ENCODE measurements around the gene DENND1B. TPM values are rescaled to one million over a fixed set of nuclear protein-coding genes. Genes with fewer than 3 reads are reported as not detected.

The DENND1B gene
- total RNA-seq, 4 donors from 2014 or later, result 9.0 to 40.2 (median 10.8) TPM

- Histone ChIP-seq H3K27me3 (no peaks in the 10 kb centered on the region), H3K4me1 (peaks cover 0 to 13% (median 0%) of the 10 kb centered on the region in 4 donors), H3K27ac (no peak overlapping the region), H3K4me3 (no peak overlapping the region), H3K36me3 (peaks cover 0 to 4% (median 0%) of the 10 kb centered on the region in 3 donors), H3K9me3 (no peaks in the 10 kb centered on the region)
- TF ChIP-seq CTCF (IDR thresholded peaks at IDR 0.05) (peak in 4 of 5 experiments; percentile 31 to 54 (median 48)), EP300 (IDR thresholded peaks at IDR 0.05) (no peak)
- 40 to 45% methylated on average over 3 of the region's 3 CpGs for WGBS, 2 donors
- DNase-seq (ENCODE audit: low spot score in 2 of 2), result peak in 1 of 2 donors; percentile 11
Measured at GRCh38 chr1:197614916-197615692, 160.2 kb downstream of the DENND1B start.

GRCh38 chr1:197606168-197606845, 169.0 kb downstream of the DENND1B start:
- Histone ChIP-seq H3K36me3 (no peaks in the 10 kb centered on the region), H3K27ac (no peak overlapping the region), H3K4me3 (no peak overlapping the region), H3K9me3 (no peaks in the 10 kb centered on the region), H3K27me3 (no peaks in the 10 kb centered on the region), H3K4me1 (no peaks in the 10 kb centered on the region)
- WGBS, 2 donors, result 86 to 87% methylated on average over 6 of the region's 6 CpGs
- no peak for TF ChIP-seq EP300 (IDR thresholded peaks at IDR 0.05)
- no peak for TF ChIP-seq CTCF (IDR thresholded peaks at IDR 0.05)
- TF ChIP-seq POLR2A (IDR thresholded peaks at IDR 0.05), result no peak
- no peak for DNase-seq (ENCODE audit: low spot score in 2 of 2)

- Histone ChIP-seq H3K4me3 (no peak overlapping the region), H3K9me3 (no peaks in the 10 kb centered on the region), H3K27ac (no peak overlapping the region), H3K27me3 (no peaks in the 10 kb centered on the region), H3K36me3 (no peaks in the 10 kb centered on the region), H3K4me1 (no peaks in the 10 kb centered on the region)
- no peak for DNase-seq (ENCODE audit: low spot score in 2 of 2)
- 95 to 96% methylated on average over 1 of the region's 1 CpG for WGBS, 2 donors
- TF ChIP-seq POLR2A (IDR thresholded peaks at IDR 0.05) (no peak), EP300 (IDR thresholded peaks at IDR 0.05) (no peak), CTCF (IDR thresholded peaks at IDR 0.05) (no peak)
Measured at GRCh38 chr1:197604302-197604701, 171.0 kb downstream of the DENND1B start.

GRCh38 chr1:197600751-197601150, 174.5 kb downstream of the DENND1B start:
- no peak overlapping the region for H3K27ac ChIP-seq
- no peak for TF ChIP-seq POLR2A (IDR thresholded peaks at IDR 0.05)
- no peak for TF ChIP-seq CTCF (IDR thresholded peaks at IDR 0.05)
- H3K4me1 ChIP-seq, result no peaks in the 10 kb centered on the region
- no peak overlapping the region for H3K4me3 ChIP-seq
- H3K27me3 ChIP-seq, result no peaks in the 10 kb centered on the region
- no peaks in the 10 kb centered on the region for H3K36me3 ChIP-seq
- 90% methylated on average over 3 of the region's 3 CpGs for WGBS, 2 donors
- no peaks in the 10 kb centered on the region for H3K9me3 ChIP-seq
- no peak for DNase-seq (ENCODE audit: low spot score in 2 of 2)

- H3K27me3 ChIP-seq, result no peaks in the 10 kb centered on the region
- H3K9me3 ChIP-seq, result no peaks in the 10 kb centered on the region
- H3K4me3 ChIP-seq, result no peak overlapping the region
- TF ChIP-seq EP300 (IDR thresholded peaks at IDR 0.05), result no peak
- no peak for TF ChIP-seq POLR2A (IDR thresholded peaks at IDR 0.05)
- no peak for TF ChIP-seq CTCF (IDR thresholded peaks at IDR 0.05)
- H3K36me3 ChIP-seq, result no peaks in the 10 kb centered on the region
- no peaks in the 10 kb centered on the region for H3K4me1 ChIP-seq
- no peak for DNase-seq (ENCODE audit: low spot score in 2 of 2)
- 89 to 92% methylated on average over 3 of the region's 3 CpGs for WGBS, 2 donors
- H3K27ac ChIP-seq, result no peak overlapping the region
Measured at GRCh38 chr1:197599789-197600188, 175.5 kb downstream of the DENND1B start.
